Activated T-cell treated with anti-CD3 and anti-CD28 coated beads for 1 hour (primary cell): Measurements from ENCODE around the gene NXPH1.

Experiments used
- DNase-seq: peaks from one replicate; pipeline ENCODE4 v3.0.0-alpha.2; 2020; ENCODE audit warnings: low read depth

NXPH1 gene

GRCh38 chr7:8433477-8434289, at the start of gene NXPH1:
NXPH1 (plus strand) TSS chr7:8433609.
- DNase-seq: no peak

GRCh38 chr7:8384901-8385300, 48.5 kb upstream of the NXPH1 start:
- DNase-seq: no peak

GRCh38 chr7:8386926-8387550, 46.4 kb upstream of the NXPH1 start:
- DNase-seq: no peak

GRCh38 chr7:8387551-8388256, 45.7 kb upstream of the NXPH1 start:
- DNase-seq: no peak

- DNase-seq: no peak
These were observed 45.2 kb upstream of the NXPH1 start for GRCh38 chr7:8388257-8388625.

- DNase-seq: no peak
These were observed 43.7 kb upstream of the NXPH1 start for GRCh38 chr7:8389593-8390261.

GRCh38 chr7:8390262-8390626, 43.2 kb upstream of the NXPH1 start:
- no peak for DNase-seq

GRCh38 chr7:8391353-8392062, 41.9 kb upstream of the NXPH1 start:
- DNase-seq: no peak

- no peak for DNase-seq
These were observed 37.1 kb upstream of the NXPH1 start for GRCh38 chr7:8396294-8396693.

- no peak for DNase-seq
These were observed 24.5 kb upstream of the NXPH1 start for GRCh38 chr7:8408871-8409270.

- no peak for DNase-seq
These were observed 22.3 kb upstream of the NXPH1 start for GRCh38 chr7:8411103-8411502.

GRCh38 chr7:8413600-8413999, 19.8 kb upstream of the NXPH1 start:
- DNase-seq: no peak

- DNase-seq: peak; percentile 25
These were observed 14.7 kb upstream of the NXPH1 start for GRCh38 chr7:8418629-8419245.

- DNase-seq: no peak
These were observed 11.2 kb upstream of the NXPH1 start for GRCh38 chr7:8422177-8422576.

GRCh38 chr7:8423057-8423456, 10.4 kb upstream of the NXPH1 start:
- no peak for DNase-seq

- DNase-seq: no peak
These were observed 8.2 kb upstream of the NXPH1 start for GRCh38 chr7:8425223-8425622.

- no peak for DNase-seq
These were observed 2.8 kb upstream of the NXPH1 start for GRCh38 chr7:8430643-8431042.

- DNase-seq: no peak
These were observed 1.0 kb downstream of the NXPH1 start for GRCh38 chr7:8434290-8435002.

- no peak for DNase-seq
These were observed 1.7 kb downstream of the NXPH1 start for GRCh38 chr7:8435095-8435494.

- no peak for DNase-seq
These were observed 2.5 kb downstream of the NXPH1 start for GRCh38 chr7:8435590-8436545.
